ENCODE data around the gene JARID2. TPM values are rescaled to one million over a fixed set of nuclear protein-coding genes. Genes with fewer than 3 reads are reported as not detected.

The JARID2 gene
- total RNA-seq, 4 donors from 2014 or later = 11.6 to 22.5 (median 16.4) TPM

DNA sequence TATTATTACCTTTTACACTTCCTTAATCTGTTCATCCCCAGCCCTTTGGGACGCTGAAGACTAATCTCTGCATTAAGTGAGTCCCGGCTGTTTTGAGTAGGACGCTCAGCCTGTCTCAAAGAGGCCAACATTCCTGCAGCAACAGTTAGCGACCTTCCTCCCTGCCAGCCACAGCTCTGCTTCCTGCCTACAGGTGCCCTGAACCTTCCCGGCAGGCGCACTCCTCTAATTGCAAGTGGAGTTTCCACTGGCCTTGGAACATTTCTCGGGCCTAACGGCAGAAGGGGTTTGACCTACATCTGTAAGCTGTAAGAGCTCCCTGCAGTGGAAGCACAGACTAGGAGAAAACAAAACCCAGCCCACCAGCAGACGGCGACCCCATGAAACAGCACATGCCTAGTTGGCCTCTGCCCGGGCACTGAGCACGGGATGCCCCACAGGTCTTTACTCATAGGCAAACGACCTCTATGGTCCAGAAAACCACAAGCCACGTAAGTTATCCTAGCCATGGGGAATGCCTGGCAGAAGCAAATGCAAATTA, 279.1 kb downstream of the JARID2 start:
- ATAC-seq = no peak
- in situ Hi-C loops (cut with MboI; ENCODE audit: low sequenced_read_pairs in 4 of 4) (loop anchor here in 1 of 4 donors (25.0 kb wide), 1 partner anchor 87 kb away; no protein-coding TSS in a partner anchor), intact Hi-C loops (cut with DNase I; ENCODE audit: low total_unique reads) (no loop called here)
- Histone ChIP-seq H3K4me3 (no peak overlapping the region), H3K4me1 (peaks cover 10 to 37% of the 10 kb centered on the region in 2 donors), H3K36me3 (peaks cover 0 to 15% of the 10 kb centered on the region in 2 donors), H3K27ac (peak overlapping the region in 3 of 4 donors; percentile 70 to 81 (median 76)), H3K9me3 (no peaks in the 10 kb centered on the region), H3K27me3 (no peaks in the 10 kb centered on the region)
- no peak for DNase-seq
- TF ChIP-seq, protein P1, sequence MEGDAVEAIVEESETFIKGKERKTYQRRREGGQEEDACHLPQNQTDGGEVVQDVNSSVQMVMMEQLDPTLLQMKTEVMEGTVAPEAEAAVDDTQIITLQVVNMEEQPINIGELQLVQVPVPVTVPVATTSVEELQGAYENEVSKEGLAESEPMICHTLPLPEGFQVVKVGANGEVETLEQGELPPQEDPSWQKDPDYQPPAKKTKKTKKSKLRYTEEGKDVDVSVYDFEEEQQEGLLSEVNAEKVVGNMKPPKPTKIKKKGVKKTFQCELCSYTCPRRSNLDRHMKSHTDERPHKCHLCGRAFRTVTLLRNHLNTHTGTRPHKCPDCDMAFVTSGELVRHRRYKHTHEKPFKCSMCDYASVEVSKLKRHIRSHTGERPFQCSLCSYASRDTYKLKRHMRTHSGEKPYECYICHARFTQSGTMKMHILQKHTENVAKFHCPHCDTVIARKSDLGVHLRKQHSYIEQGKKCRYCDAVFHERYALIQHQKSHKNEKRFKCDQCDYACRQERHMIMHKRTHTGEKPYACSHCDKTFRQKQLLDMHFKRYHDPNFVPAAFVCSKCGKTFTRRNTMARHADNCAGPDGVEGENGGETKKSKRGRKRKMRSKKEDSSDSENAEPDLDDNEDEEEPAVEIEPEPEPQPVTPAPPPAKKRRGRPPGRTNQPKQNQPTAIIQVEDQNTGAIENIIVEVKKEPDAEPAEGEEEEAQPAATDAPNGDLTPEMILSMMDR (IDR thresholded peaks at IDR 0.05 in 4 of 5, conservative IDR thresholded peaks at IDR 0.05 in 1 of 5) = no peak
- TF ChIP-seq POLR2A (IDR thresholded peaks at IDR 0.05) = no peak

DNA sequence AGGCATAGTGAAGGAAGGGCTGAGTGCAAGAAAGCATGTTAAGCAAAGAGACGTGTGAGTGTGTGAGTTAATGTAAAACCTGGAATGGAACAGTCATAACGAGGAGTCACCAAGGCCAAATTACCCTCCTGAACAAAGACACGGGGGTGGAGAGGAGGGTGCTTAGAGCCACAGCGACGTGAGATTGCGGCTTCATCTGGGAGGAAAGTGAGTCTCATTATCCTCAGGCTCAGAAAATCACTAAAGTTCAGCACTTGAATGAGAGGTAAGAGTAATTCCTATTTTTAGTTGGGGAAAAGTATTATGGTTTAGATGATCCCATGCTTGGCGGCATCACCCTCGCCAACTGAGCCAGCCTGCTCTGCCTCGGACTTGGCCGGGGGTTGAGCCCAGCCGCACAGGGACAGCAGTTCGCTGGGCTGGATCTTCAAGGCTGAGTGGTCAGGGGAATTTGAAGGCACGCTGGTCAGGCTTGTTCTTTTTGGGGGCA, 280.4 kb downstream of the JARID2 start:
- in situ Hi-C loops (cut with MboI; ENCODE audit: low sequenced_read_pairs in 4 of 4) = no loop called here

DNA sequence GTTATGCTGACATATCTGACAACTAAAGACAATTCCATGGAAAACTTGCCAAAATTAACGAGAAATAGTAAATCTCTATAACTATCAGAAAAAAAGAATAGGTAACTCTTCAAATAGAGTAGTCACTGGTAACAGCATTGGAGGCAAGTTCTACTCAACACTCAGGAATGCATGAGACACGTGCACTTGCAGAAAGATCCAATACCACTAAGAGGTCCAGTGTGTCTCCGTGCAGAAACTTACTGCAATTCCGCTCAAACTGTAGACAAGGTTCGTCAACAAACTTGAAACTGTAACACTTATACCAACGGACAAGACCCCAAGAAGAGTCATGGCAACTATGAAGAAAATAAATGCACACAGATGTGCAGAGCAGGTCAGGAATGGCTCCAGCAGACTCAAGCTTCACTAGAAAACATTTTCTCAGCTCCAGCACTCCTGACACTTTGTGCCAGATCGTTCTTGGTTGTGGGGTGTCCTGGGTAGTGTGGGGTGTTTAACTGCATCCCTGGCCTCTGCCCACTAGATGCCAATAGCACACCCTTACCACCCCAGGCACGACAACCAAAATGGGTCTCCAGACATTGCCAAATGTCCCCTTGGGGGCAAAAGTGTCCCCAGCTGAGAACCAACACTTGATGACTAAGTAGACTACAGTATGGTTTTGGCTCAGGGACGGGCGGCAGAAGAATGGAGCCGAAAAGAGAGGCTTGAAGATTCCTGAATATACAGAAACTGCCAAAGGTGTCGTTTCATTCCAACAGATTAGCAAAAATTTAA, 282.2 kb downstream of the JARID2 start:
- Histone ChIP-seq H3K4me1 (peaks cover 4 to 33% of the 10 kb centered on the region in 2 donors), H3K9me3 (no peaks in the 10 kb centered on the region), H3K4me3 (no peak overlapping the region), H3K27ac (no peak overlapping the region), H3K27me3 (no peaks in the 10 kb centered on the region), H3K36me3 (peaks cover 0 to 11% of the 10 kb centered on the region in 2 donors)
- ATAC-seq (no peak), DNase-seq (no peak)
- in situ Hi-C loops (cut with MboI; ENCODE audit: low sequenced_read_pairs in 4 of 4) = no loop called here
- no peak for TF ChIP-seq POLR2A (IDR thresholded peaks at IDR 0.05)
- TF ChIP-seq, protein P1 (IDR thresholded peaks at IDR 0.05 in 4 of 5, conservative IDR thresholded peaks at IDR 0.05 in 1 of 5) = no peak
- intact Hi-C loops (cut with DNase I; ENCODE audit: low total_unique reads) = no loop called here

More for the DNA sequence above, 280.4 kb downstream of the JARID2 start:
- intact Hi-C loops (cut with DNase I; ENCODE audit: low total_unique reads) = no loop called here
- peak in 1 of 2 donors; percentile 76 for DNase-seq
- Histone ChIP-seq H3K4me1 (peaks cover 10 to 37% of the 10 kb centered on the region in 2 donors), H3K27ac (peak overlapping the region; percentile 63 to 81 (median 71)), H3K9me3 (no peaks in the 10 kb centered on the region), H3K4me3 (no peak overlapping the region), H3K27me3 (no peaks in the 10 kb centered on the region), H3K36me3 (peaks cover 0 to 11% of the 10 kb centered on the region in 2 donors)
- TF ChIP-seq POLR2A (IDR thresholded peaks at IDR 0.05) = peak in 1 of 2 donors; percentile 11
- TF ChIP-seq, protein P1 (IDR thresholded peaks at IDR 0.05 in 4 of 5, conservative IDR thresholded peaks at IDR 0.05 in 1 of 5) = no peak
- peak; percentile 57 to 75 for ATAC-seq

DNA sequence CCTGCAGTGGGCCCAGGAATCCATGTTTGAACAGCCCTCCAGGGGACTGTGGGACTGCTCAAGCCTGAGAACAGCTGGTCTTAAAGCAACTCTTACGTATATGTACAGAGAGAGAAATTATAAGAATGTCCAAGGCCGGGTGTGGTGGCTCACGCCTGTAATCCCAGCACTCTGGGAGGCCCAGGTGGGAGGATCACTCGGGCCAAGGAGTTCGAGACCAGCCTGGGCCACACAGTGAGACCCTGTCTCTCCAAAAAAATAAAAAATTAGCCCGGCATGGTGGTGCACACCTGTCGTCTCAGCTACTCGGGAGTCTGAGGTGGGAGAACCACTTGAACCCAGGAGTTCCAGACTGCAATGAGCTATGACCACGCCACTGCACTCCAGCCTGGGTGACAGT, 283.0 kb downstream of the JARID2 start:
- ATAC-seq = no peak
- H3K9me3 ChIP-seq = no peaks in the 10 kb centered on the region
- H3K36me3 ChIP-seq = peaks cover 0 to 11% of the 10 kb centered on the region in 2 donors
- TF ChIP-seq, protein P1 (IDR thresholded peaks at IDR 0.05 in 4 of 5, conservative IDR thresholded peaks at IDR 0.05 in 1 of 5) = no peak
- no peak for TF ChIP-seq POLR2A (IDR thresholded peaks at IDR 0.05)
- no peak for DNase-seq
- H3K4me1 ChIP-seq = peaks cover 3 to 24% of the 10 kb centered on the region in 2 donors
- intact Hi-C loops (cut with DNase I; ENCODE audit: low total_unique reads) = no loop called here
- in situ Hi-C loops (cut with MboI; ENCODE audit: low sequenced_read_pairs in 4 of 4) = no loop called here
- H3K4me3 ChIP-seq = no peak overlapping the region
- H3K27me3 ChIP-seq = no peaks in the 10 kb centered on the region
- H3K27ac ChIP-seq = no peak overlapping the region

All from gastrocnemius medialis (tissue), 4 donors.